Neural progenitor cell (in vitro differentiated cells): ENCODE data around the gene MICU2. TPM values are rescaled to one million over a fixed set of nuclear protein-coding genes. Genes with fewer than 3 reads are reported as not detected.

Experiments
- DNase-seq: peaks from one replicate; pipeline ENCODE4 v3.0.0-alpha.2; 2016; ENCODE audit warnings: low spot score
- H2AFZ ChIP-seq: fragments of 200-600 bp; sonication (generic); replicated peaks from 2 replicates; pipeline ENCODE4 v1.6.1; 2016; ENCODE audit warnings: antibody characterized with exemption
- H3F3A ChIP-seq: fragments of 200-600 bp; sonication (generic); 2 replicates; pipeline ENCODE4 v1.6.1; 2016; ENCODE audit warnings: antibody characterized with exemption, low read depth
- H3K27ac ChIP-seq: fragments of 200-600 bp; sonication (generic); 2 replicates; pipeline ENCODE4 v1.5.1; 2016; ENCODE audit warnings: mild to moderate bottlenecking
- H3K27me3 ChIP-seq: fragments of 200-600 bp; sonication (generic); 2 replicates; pipeline ENCODE4 v1.6.1; 2016; ENCODE audit warnings: mild to moderate bottlenecking, moderate library complexity
- H3K36me3 ChIP-seq: fragments of 200-600 bp; sonication (generic); 2 replicates; pipeline ENCODE4 v1.5.1; 2016
- H3K4me1 ChIP-seq: fragments of 200-600 bp; sonication (generic); 2 replicates; pipeline ENCODE4 v1.6.1; 2016; ENCODE audit warnings: mixed run types
- H3K4me2 ChIP-seq: fragments of 200-600 bp; sonication (generic); 2 replicates; pipeline ENCODE4 v1.6.1; 2016
- H3K4me3 ChIP-seq: fragments of 200-600 bp; sonication (generic); 2 replicates; pipeline ENCODE4 v1.5.1; 2016
- H3K79me2 ChIP-seq: fragments of 200-600 bp; sonication (generic); 2 replicates; pipeline ENCODE4 v1.6.1; 2016; ENCODE audit warnings: low read depth
- H3K9ac ChIP-seq: fragments of 200-600 bp; sonication (generic); 2 replicates; pipeline ENCODE4 v1.6.1; 2016
- H3K9me3 ChIP-seq: fragments of 200-600 bp; sonication (generic); 2 replicates; pipeline ENCODE4 v1.5.1; 2016; ENCODE audit warnings: low read depth
- H4K20me1 ChIP-seq: fragments of 200-600 bp; sonication (generic); 2 replicates; pipeline ENCODE4 v1.6.1; 2016; ENCODE audit warnings: low read depth
- H3K27ac Mint-ChIP-seq: 3 replicates; pipeline ENCODE4 v1.8.0; 2021; ENCODE audit warnings: mixed read lengths
- H3K27me3 Mint-ChIP-seq: 2 replicates; pipeline ENCODE4 v1.8.0; 2022; ENCODE audit warnings: low read depth, mild to moderate bottlenecking, inconsistent platforms, moderate library complexity, mixed read lengths; ENCODE audit not compliant: insufficient read depth
- H3K36me3 Mint-ChIP-seq: 3 replicates; pipeline ENCODE4 v1.8.0; 2021; ENCODE audit warnings: mixed read lengths
- H3K4me1 Mint-ChIP-seq: 3 replicates; pipeline ENCODE4 v1.8.0; 2021; ENCODE audit warnings: mixed read lengths
- H3K4me3 Mint-ChIP-seq: 3 replicates; pipeline ENCODE4 v1.8.0; 2021; ENCODE audit warnings: mild to moderate bottlenecking, moderate library complexity, mixed read lengths
- H3K9me3 Mint-ChIP-seq: 3 replicates; pipeline ENCODE4 v1.8.0; 2020; ENCODE audit warnings: mixed read lengths
- CTCF ChIP-seq: fragments of 200-600 bp; sonication (generic); IDR thresholded peaks from 2 replicates; pipeline ENCODE4 v1.5.1; 2017; ENCODE audit warnings: antibody characterized with exemption, mild to moderate bottlenecking
- EZH2 ChIP-seq: fragments of 200-600 bp; sonication (generic); IDR thresholded peaks from 2 replicates; pipeline ENCODE4 v1.6.1; 2017; ENCODE audit warnings: antibody characterized with exemption, mild to moderate bottlenecking, moderate library complexity
- EZH2phosphoT487 ChIP-seq: fragments of 200-600 bp; sonication (generic); IDR thresholded peaks from 2 replicates; pipeline ENCODE4 v1.6.1; 2017; ENCODE audit warnings: antibody characterized with exemption
- total RNA-seq: library from RNA; depleted of rRNA; stranded (reverse); fragments of >200 nt; gene quantifications from 2 replicates; pipeline ENCODE4 v1.2.3, GENCODE V29; 2015; ENCODE audit warnings: low replicate concordance

The MICU2 gene
- total RNA-seq, 1 donor from 2014 or later: 112 TPM

DNA sequence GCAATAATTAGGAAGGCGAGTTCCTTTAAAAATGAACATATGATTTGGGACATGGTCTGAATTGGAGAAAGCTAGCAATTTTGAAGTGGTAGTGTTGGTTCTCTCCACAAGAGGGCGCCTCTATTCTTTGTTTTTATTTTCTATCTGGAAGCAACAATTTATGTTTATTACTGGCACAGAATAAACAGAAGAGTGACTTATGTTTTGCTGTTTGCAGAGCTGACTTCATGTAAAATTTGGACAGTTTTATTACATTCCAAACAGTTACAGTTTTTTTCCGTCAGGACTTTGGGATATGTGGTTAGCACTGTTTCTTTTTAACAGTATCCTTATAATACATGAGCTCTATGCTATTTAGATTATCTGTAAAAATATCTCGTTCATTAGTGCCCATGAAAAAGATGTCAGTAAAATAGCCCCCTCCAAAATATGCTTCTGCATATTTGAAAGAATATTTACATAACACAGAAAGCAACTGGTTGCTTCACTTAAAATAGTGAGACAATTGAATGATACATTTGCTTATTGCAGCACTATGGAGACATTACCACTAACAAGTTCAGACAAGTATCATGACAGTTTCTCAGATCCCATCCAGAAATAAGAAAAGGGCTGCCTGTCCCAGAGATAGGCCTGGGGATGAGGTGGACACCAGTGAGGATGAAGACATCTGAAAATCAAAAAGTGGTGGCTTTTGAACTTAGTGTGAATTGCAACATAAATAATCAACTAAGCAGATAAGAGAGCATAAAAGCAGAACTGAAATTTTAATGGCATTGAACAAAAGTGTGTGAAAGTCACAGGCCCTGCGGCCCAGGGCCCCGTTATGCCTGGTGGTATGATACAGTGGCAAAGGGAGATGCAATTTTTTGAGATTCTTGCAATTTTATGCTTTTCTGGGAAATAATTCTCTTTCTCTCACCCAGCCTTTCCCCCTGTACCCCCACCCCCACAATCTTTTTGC is 34.6 kb upstream of the MICU2 start:
- H3K27ac Mint-ChIP-seq: no peak overlapping the region

GRCh38 chr13:21637296-21637695 is 33.3 kb upstream of the MICU2 start:
- Histone ChIP-seq H3K27ac (no peak overlapping the region), H2AFZ (no peak overlapping the region), H3K9ac (no peak overlapping the region), H3K4me2 (no peak overlapping the region), H3K4me1 (peaks cover 17% of the 10 kb centered on the region), H4K20me1 (no peaks in the 10 kb centered on the region), H3F3A (peaks cover 10% of the 10 kb centered on the region), H3K27me3 (no peaks in the 10 kb centered on the region), H3K79me2 (no peaks in the 10 kb centered on the region), H3K9me3 (no peaks in the 10 kb centered on the region), H3K36me3 (no peaks in the 10 kb centered on the region), H3K4me3 (no peak overlapping the region)
- DNase-seq: no peak
- no peaks in the 10 kb centered on the region for H3K36me3 Mint-ChIP-seq
- H3K27me3 Mint-ChIP-seq: peaks cover 2% of the 10 kb centered on the region
- H3K9me3 Mint-ChIP-seq: no peaks in the 10 kb centered on the region
- H3K4me1 Mint-ChIP-seq: peaks cover 7% of the 10 kb centered on the region
- no peak for TF ChIP-seq EZH2phosphoT487
- no peak for TF ChIP-seq EZH2
- no peak for TF ChIP-seq CTCF
- H3K4me3 Mint-ChIP-seq: no peak overlapping the region
- no peak overlapping the region for H3K27ac Mint-ChIP-seq

More for the DNA sequence above, 34.6 kb upstream of the MICU2 start:
- Histone ChIP-seq H3K9ac (no peak overlapping the region), H3K36me3 (no peaks in the 10 kb centered on the region), H3K27ac (no peak overlapping the region), H3K27me3 (no peaks in the 10 kb centered on the region), H4K20me1 (no peaks in the 10 kb centered on the region), H3K4me2 (no peak overlapping the region), H3K79me2 (no peaks in the 10 kb centered on the region), H2AFZ (no peak overlapping the region), H3K4me1 (peaks cover 17% of the 10 kb centered on the region), H3K9me3 (no peaks in the 10 kb centered on the region), H3K4me3 (no peak overlapping the region), H3F3A (peaks cover 10% of the 10 kb centered on the region)
- H3K4me1 Mint-ChIP-seq: peaks cover 7% of the 10 kb centered on the region
- no peaks in the 10 kb centered on the region for H3K36me3 Mint-ChIP-seq
- DNase-seq: no peak
- H3K27me3 Mint-ChIP-seq: peaks cover 2% of the 10 kb centered on the region
- TF ChIP-seq EZH2phosphoT487 (no peak), CTCF (peak; percentile 96), EZH2 (no peak)
- no peak overlapping the region for H3K4me3 Mint-ChIP-seq
- H3K9me3 Mint-ChIP-seq: no peaks in the 10 kb centered on the region

DNA sequence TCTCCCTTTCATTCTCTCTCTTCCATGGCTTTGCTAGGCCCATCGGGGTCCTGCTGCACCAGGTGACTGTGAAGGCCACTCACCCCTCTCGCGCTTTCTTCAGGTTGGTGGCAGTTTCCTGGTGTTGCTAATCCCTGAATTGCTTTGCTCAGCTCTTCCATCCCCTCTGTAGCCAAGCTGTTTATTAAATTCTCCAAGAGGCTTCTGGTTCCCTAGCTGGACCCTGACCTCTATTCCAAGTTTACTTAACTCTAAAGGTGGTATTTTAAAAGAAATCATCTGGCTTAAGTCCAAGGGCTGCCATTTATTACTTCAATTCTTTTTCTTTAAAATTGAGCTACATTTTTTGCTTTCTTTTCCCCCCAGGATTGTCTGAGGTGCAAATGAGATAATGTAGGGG is 32.7 kb upstream of the MICU2 start:
- DNase-seq: no peak
- Mint-ChIP-seq H3K4me3 (no peak overlapping the region), H3K9me3 (peaks cover 6% of the 10 kb centered on the region), H3K27me3 (peaks cover 5% of the 10 kb centered on the region), H3K4me1 (peaks cover 7% of the 10 kb centered on the region), H3K36me3 (no peaks in the 10 kb centered on the region), H3K27ac (no peak overlapping the region)
- no peaks in the 10 kb centered on the region for H3K9me3 ChIP-seq
- no peaks in the 10 kb centered on the region for H3K79me2 ChIP-seq
- no peak overlapping the region for H3K4me3 ChIP-seq
- H3K4me1 ChIP-seq: peaks cover 17% of the 10 kb centered on the region
- H4K20me1 ChIP-seq: no peaks in the 10 kb centered on the region
- H3K36me3 ChIP-seq: peaks cover under 1% of the 10 kb centered on the region
- no peak overlapping the region for H3K4me2 ChIP-seq
- TF ChIP-seq EZH2 (no peak), EZH2phosphoT487 (no peak), CTCF (no peak)
- H3K27me3 ChIP-seq: no peaks in the 10 kb centered on the region
- no peak overlapping the region for H3K27ac ChIP-seq
- no peak overlapping the region for H2AFZ ChIP-seq
- H3F3A ChIP-seq: peaks cover 10% of the 10 kb centered on the region
- no peak overlapping the region for H3K9ac ChIP-seq
